Measurements from ENCODE around the gene PIK3C3.
A peak's percentile ranks its signal among the peaks of the same experiment; 100 is the strongest.

The PIK3C3 gene

DNA sequence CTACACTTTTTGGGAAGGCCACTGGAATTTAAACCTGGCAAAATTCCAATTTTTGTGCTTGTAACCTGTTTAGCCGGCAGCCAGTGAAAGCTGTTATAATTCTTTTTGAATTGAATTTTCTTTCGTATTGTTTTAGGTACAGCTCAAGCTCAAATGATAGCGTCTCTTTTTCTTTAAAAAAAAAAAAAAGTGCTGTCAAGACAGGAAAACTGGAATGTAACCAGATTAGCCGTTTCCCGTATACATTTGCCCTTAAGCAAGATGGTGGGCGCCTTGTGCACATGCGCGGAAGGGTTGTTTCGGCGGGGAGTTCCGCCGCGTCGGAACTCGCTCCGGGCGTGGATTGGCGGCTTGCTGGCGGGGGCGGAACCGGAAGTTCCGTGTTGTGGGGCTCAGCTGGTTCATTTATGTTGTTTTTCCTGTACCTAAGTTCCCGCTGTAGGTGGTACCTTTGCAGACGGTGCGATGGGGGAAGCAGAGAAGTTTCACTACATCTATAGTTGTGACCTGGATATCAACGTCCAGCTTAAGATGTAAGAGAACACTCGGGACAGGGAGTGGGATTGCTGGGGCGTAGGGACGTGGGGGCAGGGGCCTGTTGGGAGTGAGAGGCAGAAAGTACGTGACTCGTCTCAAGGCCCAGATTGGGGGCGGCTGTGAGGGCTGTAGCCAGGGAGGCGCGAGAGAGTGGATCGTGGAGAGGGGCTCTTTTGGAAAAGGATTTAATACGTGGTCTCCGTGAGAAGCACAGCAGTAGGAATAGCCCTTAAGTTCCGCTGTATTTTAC is at the start of gene PIK3C3:
PIK3C3 (plus strand) TSS at position 408 of the 787 bp plus-strand sequence; CDS start at position 466, 58 bp downstream.
- DNase-seq, result peak; percentile 98

- DNase-seq, result no peak
Measured at GRCh38 chr18:41905786-41906527, 49.1 kb upstream of the PIK3C3 start.

- DNase-seq, result no peak
Measured at GRCh38 chr18:41906528-41907146, 48.4 kb upstream of the PIK3C3 start.

- no peak for DNase-seq
Measured at GRCh38 chr18:41917181-41917580, 37.9 kb upstream of the PIK3C3 start.

- DNase-seq, result no peak
Measured at GRCh38 chr18:41921770-41922169, 33.3 kb upstream of the PIK3C3 start.

DNA sequence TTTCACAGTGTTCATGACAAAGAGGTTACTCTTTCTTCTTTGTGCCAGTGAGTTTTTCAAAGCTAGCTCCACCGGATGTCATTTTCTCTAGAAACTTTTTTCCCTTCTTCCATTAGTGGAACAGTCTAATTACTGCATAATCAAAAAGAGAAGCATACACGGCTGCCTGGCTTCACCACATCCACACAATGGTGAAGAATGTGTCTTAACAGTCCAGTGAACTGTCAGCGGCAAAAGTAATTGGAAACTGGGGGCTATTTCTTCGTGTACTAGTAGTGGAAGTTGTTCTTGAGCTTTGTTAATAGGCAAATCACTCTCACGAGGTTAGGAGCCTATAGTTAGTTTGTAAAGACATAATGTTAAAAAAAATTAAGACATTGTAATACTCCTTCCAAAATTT is 32.9 kb upstream of the PIK3C3 start:
- DNase-seq, result no peak

- no peak for DNase-seq
Measured at GRCh38 chr18:41922841-41923240, 32.2 kb upstream of the PIK3C3 start.

DNA sequence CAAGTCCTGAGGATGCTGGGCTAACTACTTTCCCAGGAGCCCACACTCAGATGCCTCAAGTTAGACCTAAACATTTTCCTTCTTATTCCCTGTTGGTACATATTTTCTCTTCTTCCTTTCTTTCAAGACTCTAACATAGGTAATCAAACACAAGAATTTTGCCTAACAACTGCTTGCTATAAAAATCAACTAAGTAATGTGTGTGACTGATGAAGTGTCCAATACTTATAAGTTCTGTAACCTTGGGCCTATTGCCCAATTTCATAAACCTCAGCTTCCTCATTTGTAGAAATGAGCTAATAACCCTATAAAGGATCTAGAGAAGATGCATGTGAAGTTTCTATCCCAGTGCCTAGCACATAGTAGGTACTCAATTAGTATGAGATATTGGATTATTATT is 31.6 kb upstream of the PIK3C3 start:
- DNase-seq, result no peak

GRCh38 chr18:41928581-41928980 is 26.5 kb upstream of the PIK3C3 start:
- DNase-seq, result no peak

DNA sequence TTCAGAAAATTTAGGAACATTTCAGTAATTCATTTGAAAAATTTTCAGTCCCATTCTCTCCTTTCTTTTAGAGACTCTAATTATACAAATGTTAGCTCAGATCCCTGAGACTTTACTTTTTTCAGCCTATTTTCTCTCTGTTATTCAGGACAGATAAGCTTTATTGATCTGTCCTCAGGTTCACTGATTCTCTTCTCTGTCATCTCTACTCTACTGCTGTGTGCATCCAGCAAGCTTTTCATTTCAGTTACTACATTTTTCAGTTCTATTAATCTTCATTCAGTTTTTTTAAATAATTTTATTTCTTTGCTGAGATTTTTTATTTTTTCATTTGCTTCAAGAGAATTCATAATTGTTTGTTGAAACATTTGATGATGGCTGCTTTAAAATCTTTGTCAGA is 22.1 kb upstream of the PIK3C3 start:
- DNase-seq, result no peak

GRCh38 chr18:41933778-41934177 is 21.3 kb upstream of the PIK3C3 start:
- DNase-seq, result no peak

GRCh38 chr18:41936471-41937134 is 18.4 kb upstream of the PIK3C3 start:
- DNase-seq, result no peak

- peak; percentile 57 for DNase-seq
Measured at GRCh38 chr18:41938445-41938844, 16.6 kb upstream of the PIK3C3 start.

- DNase-seq, result no peak
Measured at GRCh38 chr18:41939326-41939725, 15.7 kb upstream of the PIK3C3 start.

- peak; percentile 96 for DNase-seq
Measured at GRCh38 chr18:41940506-41941215, 14.4 kb upstream of the PIK3C3 start.

DNA sequence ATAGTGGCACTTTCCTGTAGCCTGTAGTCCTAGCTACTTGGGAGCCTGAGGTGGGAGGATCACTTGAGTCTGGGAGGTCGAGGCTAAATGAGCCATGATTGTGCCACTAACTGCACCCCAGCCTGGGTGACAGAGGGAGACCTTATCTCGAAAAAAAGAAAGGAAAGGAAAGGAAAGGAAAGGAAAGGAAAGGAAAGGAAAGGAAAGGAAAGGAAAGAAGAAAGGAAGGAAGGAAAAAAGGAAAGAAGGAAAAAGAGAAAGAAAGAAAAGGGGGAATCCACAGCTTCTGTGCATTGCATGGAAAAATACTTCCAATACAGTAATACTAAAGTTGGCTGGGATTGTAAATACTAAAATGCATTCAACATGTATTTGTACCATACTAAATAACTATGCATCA is 12.8 kb upstream of the PIK3C3 start:
- DNase-seq, result no peak

DNA sequence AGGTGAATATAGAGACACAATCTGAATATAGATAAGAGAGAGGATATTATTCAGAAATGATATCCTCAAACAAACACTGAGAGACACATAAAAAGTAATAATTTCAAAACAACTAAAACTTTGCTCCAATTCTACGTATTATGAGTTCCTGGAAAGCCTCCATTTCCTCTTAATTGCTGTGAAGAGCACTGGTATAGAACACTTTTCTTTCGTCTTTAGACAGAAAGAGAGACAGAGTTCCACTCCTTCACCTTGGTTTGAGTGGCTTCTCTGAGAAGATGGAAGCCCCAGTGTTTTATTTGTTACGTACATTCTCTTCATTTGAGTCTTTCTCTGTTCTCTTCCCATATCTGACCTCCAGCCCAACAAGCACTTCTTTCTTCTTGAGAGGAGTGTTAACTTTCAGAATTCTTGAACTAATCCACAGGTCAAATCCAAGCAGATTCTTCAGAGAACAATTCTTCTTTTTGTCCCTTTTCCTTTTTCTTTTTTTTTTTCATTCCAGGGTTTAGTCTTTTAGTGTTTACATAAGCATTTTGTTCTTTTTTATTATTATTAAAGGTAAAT is 6.4 kb upstream of the PIK3C3 start:
- DNase-seq, result no peak

DNA sequence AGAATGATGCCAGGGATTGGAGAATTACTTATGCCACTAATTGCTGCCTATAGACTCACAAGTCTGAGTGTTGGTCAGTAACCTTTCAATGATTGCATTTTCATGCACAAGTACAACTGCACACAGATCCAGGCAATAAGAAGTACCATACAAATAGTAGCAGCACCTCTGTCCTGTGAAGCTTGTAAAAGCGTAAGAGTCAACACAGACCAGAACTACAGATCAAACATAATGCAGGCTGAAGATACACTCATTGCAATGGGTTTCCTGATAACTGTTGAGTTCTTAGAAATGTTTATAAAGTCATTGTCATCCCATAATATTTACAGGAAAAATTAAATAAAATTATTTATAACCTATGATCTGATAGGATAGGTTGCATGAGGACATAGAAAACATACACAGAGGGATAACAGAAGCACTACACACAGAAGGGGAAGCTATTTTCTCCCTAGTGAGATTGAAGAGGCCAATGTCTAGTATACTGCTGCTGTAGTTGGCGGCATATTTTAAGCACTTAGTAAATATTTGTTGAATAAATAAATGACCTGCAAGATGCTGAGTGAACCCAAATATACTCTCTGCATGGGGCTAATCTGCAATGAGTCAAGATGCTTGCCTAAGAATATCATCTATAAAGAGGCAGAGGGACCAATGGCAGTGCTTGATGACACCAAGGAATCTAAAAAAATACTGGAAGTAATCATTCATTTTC is 5.7 kb upstream of the PIK3C3 start:
- no peak for DNase-seq

DNA sequence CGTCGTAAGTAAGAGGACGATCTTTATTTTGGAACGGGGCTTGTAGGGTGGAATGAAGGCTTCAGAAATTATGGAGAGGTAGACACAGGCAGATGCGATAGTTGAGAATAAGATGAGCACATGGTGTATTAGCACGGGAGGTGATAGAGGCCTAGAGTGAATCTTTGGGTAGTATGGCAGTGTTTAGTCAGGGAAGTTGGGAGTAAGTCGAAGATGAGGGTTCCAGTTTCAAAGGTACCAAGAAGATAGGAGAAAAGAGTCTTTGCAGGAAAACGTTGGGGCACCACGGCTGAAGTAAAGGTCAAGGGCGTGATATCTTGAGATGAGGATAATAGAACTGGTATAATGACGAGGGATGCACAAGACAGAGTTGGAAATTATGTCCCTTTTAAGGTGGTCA is 654 bp downstream of the PIK3C3 start:
- no peak for DNase-seq

GRCh38 chr18:41959045-41959444 is 4.0 kb downstream of the PIK3C3 start:
- no peak for DNase-seq

DNA sequence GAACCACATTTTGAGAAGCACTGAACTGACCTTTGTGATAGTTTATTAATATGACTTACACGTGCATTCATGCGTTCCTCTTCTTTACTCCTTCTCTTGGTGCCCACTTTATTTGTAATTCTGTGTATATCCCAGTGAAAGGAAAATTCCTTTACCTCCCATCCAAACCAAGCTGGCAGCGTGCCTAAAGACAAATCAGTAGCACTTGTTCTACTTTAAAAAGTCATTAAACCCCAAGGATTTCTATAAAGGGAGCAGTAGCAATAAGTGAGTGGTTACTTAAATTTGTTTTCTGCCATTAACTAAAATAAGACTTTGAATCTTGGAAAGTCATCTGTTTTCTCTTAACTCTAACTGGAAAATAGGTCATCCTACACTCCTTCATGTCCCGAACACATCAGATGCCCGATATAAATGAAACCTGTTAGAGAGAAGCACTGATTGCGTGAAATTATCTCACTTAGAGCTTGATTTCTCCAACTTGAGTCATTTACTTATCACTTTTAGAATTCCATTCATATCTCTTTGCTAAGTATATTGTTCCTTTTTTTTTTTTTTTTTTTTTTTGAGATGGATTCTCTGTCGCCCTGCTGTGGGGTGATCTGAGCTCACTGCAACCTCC is 10.7 kb downstream of the PIK3C3 start:
- no peak for DNase-seq

All from islet precursor cell (in vitro differentiated cells).